ENCODE data around the gene MYO1B. TPM values are rescaled to one million over a fixed set of nuclear protein-coding genes. Genes with fewer than 3 reads are reported as not detected.

MYO1B gene
- total RNA-seq, 1 experiment from 2014 or later = 43.6 TPM

- no peak for TF ChIP-seq NR1H2 (CRISPR knock-in tag; IDR thresholded peaks at IDR 0.05)
- TF ChIP-seq PRRX2 (CRISPR knock-in tag; IDR thresholded peaks at IDR 0.05) = no peak
- no peak for TF ChIP-seq E2F1 (CRISPR knock-in tag; IDR thresholded peaks at IDR 0.05)
- no peak for TF ChIP-seq ZNF138 (CRISPR knock-in tag; conservative IDR thresholded peaks at IDR 0.05)
- no peak for TF ChIP-seq IRF2 (CRISPR knock-in tag; IDR thresholded peaks at IDR 0.05; ENCODE audit: borderline replicate concordance, low read depth)
- TF ChIP-seq NR2C2 (CRISPR knock-in tag; IDR thresholded peaks at IDR 0.05) = no peak
- no peak for TF ChIP-seq MYBL2 (CRISPR knock-in tag; IDR thresholded peaks at IDR 0.05)
- TF ChIP-seq ZNF425 (CRISPR knock-in tag; conservative IDR thresholded peaks at IDR 0.05) = no peak
- TF ChIP-seq, protein P1, sequence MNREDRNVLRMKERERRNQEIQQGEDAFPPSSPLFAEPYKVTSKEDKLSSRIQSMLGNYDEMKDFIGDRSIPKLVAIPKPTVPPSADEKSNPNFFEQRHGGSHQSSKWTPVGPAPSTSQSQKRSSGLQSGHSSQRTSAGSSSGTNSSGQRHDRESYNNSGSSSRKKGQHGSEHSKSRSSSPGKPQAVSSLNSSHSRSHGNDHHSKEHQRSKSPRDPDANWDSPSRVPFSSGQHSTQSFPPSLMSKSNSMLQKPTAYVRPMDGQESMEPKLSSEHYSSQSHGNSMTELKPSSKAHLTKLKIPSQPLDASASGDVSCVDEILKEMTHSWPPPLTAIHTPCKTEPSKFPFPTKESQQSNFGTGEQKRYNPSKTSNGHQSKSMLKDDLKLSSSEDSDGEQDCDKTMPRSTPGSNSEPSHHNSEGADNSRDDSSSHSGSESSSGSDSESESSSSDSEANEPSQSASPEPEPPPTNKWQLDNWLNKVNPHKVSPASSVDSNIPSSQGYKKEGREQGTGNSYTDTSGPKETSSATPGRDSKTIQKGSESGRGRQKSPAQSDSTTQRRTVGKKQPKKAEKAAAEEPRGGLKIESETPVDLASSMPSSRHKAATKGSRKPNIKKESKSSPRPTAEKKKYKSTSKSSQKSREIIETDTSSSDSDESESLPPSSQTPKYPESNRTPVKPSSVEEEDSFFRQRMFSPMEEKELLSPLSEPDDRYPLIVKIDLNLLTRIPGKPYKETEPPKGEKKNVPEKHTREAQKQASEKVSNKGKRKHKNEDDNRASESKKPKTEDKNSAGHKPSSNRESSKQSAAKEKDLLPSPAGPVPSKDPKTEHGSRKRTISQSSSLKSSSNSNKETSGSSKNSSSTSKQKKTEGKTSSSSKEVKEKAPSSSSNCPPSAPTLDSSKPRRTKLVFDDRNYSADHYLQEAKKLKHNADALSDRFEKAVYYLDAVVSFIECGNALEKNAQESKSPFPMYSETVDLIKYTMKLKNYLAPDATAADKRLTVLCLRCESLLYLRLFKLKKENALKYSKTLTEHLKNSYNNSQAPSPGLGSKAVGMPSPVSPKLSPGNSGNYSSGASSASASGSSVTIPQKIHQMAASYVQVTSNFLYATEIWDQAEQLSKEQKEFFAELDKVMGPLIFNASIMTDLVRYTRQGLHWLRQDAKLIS (CRISPR knock-in tag; IDR thresholded peaks at IDR 0.05; ENCODE audit: borderline replicate concordance) = no peak
- no peak for TF ChIP-seq E2F5 (CRISPR knock-in tag; IDR thresholded peaks at IDR 0.05)
- no peak for TF ChIP-seq ZMAT4 (CRISPR knock-in tag; IDR thresholded peaks at IDR 0.05)
- TF ChIP-seq, protein P2, sequence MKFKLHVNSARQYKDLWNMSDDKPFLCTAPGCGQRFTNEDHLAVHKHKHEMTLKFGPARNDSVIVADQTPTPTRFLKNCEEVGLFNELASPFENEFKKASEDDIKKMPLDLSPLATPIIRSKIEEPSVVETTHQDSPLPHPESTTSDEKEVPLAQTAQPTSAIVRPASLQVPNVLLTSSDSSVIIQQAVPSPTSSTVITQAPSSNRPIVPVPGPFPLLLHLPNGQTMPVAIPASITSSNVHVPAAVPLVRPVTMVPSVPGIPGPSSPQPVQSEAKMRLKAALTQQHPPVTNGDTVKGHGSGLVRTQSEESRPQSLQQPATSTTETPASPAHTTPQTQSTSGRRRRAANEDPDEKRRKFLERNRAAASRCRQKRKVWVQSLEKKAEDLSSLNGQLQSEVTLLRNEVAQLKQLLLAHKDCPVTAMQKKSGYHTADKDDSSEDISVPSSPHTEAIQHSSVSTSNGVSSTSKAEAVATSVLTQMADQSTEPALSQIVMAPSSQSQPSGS (CRISPR knock-in tag; IDR thresholded peaks at IDR 0.05; ENCODE audit: borderline replicate concordance, low read depth) = no peak
Observed at GRCh38 chr2:191299866-191300265, 54.7 kb downstream of the MYO1B start (continued).

DNA sequence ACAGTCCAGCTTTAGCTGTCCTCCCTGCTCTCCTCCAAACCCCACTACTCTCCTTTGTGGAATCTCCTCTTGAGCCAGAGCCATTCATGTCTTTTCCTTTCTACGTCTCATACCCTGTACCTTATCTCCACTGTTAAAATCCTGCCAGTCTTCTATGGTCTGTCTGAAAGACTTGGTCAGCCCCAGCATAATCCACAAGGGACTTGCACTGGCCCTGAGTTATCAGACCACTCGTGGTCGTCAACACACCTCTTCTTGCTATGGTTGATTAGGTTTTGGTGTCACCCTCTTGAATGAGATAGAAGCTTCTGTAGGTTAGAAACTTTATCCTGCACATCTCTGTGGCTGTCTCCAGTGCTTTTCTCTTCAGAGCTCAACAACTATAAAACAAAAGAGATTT, 56.8 kb downstream of the MYO1B start:
- no peak overlapping the region for H3K27ac Mint-ChIP-seq
- ChIA-PET CTCF (interaction anchor here (0.8 to 2.1 kb wide), 8 partner anchors 11 to 84 kb away, joined by 3 to 8 read pairs (median 4); partner anchors contain the start of gene MYO1B), POLR2A (no interaction called here)
- DNase-seq (ENCODE audit: low spot score) (no peak), ATAC-seq (no peak)
- peaks cover 34% of the 10 kb centered on the region for H3K4me1 Mint-ChIP-seq
- no peak overlapping the region for H3K4me3 Mint-ChIP-seq
- TF ChIP-seq TP53 (CRISPR knock-in tag; IDR thresholded peaks at IDR 0.05) = no peak
- TF ChIP-seq RELA (CRISPR knock-in tag; IDR thresholded peaks at IDR 0.05; ENCODE audit: borderline replicate concordance) = no peak
- TF ChIP-seq ESRRA (CRISPR knock-in tag; IDR thresholded peaks at IDR 0.05; ENCODE audit: borderline replicate concordance) = no peak
- no peak for TF ChIP-seq KAT7 (CRISPR knock-in tag; IDR thresholded peaks at IDR 0.05; ENCODE audit: borderline replicate concordance)
- TF ChIP-seq ZNF138 (CRISPR knock-in tag; conservative IDR thresholded peaks at IDR 0.05) = no peak
- no peak for TF ChIP-seq MXD4 (CRISPR knock-in tag; IDR thresholded peaks at IDR 0.05; ENCODE audit: borderline replicate concordance)
- no peaks in the 10 kb centered on the region for H3K9me3 Mint-ChIP-seq
- no peaks in the 10 kb centered on the region for H3K27me3 Mint-ChIP-seq (ENCODE audit: low read depth)
- H3K36me3 Mint-ChIP-seq = peaks cover 5% of the 10 kb centered on the region
